Smooth muscle cell (in vitro differentiated cells): ENCODE measurements around the gene PANK4. TPM values are rescaled to one million over a fixed set of nuclear protein-coding genes. Genes with fewer than 3 reads are reported as not detected.

Source experiments
- DNase-seq: peaks from one replicate; lab custom pipeline; 2025; ENCODE audit not compliant: unreplicated experiment; lab: John Stamatoyannopoulos, UW
- H2AFZ ChIP-seq: fragments of 200-600 bp; sonication (generic); 2 replicates; pipeline ENCODE4 v1.6.0; 2016; ENCODE audit warnings: antibody characterized with exemption, low read depth, mild to moderate bottlenecking
- H3F3A ChIP-seq: fragments of 200-600 bp; sonication (generic); 2 replicates; pipeline ENCODE4 v1.6.0; 2017; ENCODE audit warnings: antibody characterized with exemption, low read depth
- H3K27ac ChIP-seq: fragments of 200-600 bp; sonication (generic); 2 replicates; pipeline ENCODE4 v1.5.1; 2016; ENCODE audit warnings: low read depth, mild to moderate bottlenecking
- H3K27me3 ChIP-seq: fragments of 200-600 bp; sonication (generic); 2 replicates; pipeline ENCODE4 v1.6.1; 2016; ENCODE audit warnings: low read depth, mild to moderate bottlenecking
- H3K36me3 ChIP-seq: fragments of 200-600 bp; sonication (generic); 2 replicates; pipeline ENCODE4 v1.5.1; 2016; ENCODE audit warnings: low read depth
- H3K4me1 ChIP-seq: fragments of 200-600 bp; sonication (generic); 2 replicates; pipeline ENCODE4 v1.5.1; 2016; ENCODE audit warnings: low read depth
- H3K4me2 ChIP-seq: fragments of 200-600 bp; sonication (generic); 2 replicates; pipeline ENCODE4 v1.6.0; 2016; ENCODE audit warnings: mild to moderate bottlenecking
- H3K4me3 ChIP-seq: fragments of 200-600 bp; sonication (generic); 2 replicates; pipeline ENCODE4 v1.5.1; 2016; ENCODE audit warnings: mild to moderate bottlenecking
- H3K79me2 ChIP-seq: fragments of 200-600 bp; sonication (generic); 2 replicates; pipeline ENCODE4 v1.6.0; 2016; ENCODE audit warnings: low read depth, mild to moderate bottlenecking
- H3K9ac ChIP-seq: fragments of 200-600 bp; sonication (generic); 2 replicates; pipeline ENCODE4 v1.6.0; 2016; ENCODE audit warnings: low read depth
- H3K9me3 ChIP-seq: fragments of 200-600 bp; sonication (generic); replicated peaks from 2 replicates; pipeline ENCODE4 v1.5.1; 2016; ENCODE audit warnings: low read depth
- H4K20me1 ChIP-seq: fragments of 200-600 bp; sonication (generic); 2 replicates; pipeline ENCODE4 v1.6.0; 2016; ENCODE audit warnings: low read depth
- WGBS: methylation state at CpG from one replicate; pipeline ENCODE4 v1.1.7; 2016; ENCODE audit warnings: low lambda C conversion rate; 5-methylcytosine and 5-hydroxymethylcytosine counted together
- polyA plus RNA-seq: library from polyadenylated mRNA; unstranded; fragments of >200 nt; fragmentation: Nextera tagmentation; extraction: Ambion mirVana; gene quantifications from 2 replicates; pipeline ENCODE4 v1.2.1, GENCODE V29; 2016
- total RNA-seq: library from RNA; depleted of rRNA; stranded (reverse); fragments of >200 nt; gene quantifications from 2 replicates; pipeline ENCODE4 v1.2.3, GENCODE V29; 2014
- TF ChIP-seq, protein P1 (sequence below): fragments of 200-600 bp; sonication (generic); IDR thresholded peaks from 2 replicates; pipeline ENCODE4 v1.5.1; 2017; ENCODE audit warnings: borderline replicate concordance, mild to moderate bottlenecking, antibody characterized with exemption; ENCODE audit not compliant: insufficient read depth, poor library complexity, severe bottlenecking

PANK4 gene
- total and polyA plus RNA-seq, 2 experiments from 2014 or later: 28.4 to 28.7 TPM

DNA sequence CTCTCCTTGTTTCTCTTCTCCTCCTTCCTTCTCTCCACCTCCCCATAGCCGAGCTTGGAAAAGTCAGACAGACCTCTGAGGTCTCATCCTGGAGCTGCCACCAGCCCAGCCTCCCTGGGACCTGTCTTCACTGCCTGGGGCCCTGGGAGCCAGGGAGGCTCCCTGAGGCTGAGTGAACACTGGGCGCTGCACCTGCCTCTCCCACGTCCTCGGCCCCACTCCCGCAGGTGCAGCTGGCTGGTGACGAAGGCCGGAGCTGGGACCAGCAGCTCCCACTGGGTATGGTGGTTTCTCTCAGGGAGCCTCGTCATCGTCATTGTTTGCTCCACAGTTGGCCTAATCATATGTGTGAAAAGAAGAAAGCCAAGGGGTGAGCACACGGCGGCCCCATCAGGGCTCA, 35.0 kb upstream of the PANK4 start:
- no peaks in the 10 kb centered on the region for H3F3A ChIP-seq
- TF ChIP-seq, protein P1, sequence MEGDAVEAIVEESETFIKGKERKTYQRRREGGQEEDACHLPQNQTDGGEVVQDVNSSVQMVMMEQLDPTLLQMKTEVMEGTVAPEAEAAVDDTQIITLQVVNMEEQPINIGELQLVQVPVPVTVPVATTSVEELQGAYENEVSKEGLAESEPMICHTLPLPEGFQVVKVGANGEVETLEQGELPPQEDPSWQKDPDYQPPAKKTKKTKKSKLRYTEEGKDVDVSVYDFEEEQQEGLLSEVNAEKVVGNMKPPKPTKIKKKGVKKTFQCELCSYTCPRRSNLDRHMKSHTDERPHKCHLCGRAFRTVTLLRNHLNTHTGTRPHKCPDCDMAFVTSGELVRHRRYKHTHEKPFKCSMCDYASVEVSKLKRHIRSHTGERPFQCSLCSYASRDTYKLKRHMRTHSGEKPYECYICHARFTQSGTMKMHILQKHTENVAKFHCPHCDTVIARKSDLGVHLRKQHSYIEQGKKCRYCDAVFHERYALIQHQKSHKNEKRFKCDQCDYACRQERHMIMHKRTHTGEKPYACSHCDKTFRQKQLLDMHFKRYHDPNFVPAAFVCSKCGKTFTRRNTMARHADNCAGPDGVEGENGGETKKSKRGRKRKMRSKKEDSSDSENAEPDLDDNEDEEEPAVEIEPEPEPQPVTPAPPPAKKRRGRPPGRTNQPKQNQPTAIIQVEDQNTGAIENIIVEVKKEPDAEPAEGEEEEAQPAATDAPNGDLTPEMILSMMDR: no peak
- no peak overlapping the region for H3K4me3 ChIP-seq
- H3K79me2 ChIP-seq: no peaks in the 10 kb centered on the region
- H3K4me1 ChIP-seq: peaks cover 3% of the 10 kb centered on the region
- H3K9me3 ChIP-seq: no peaks in the 10 kb centered on the region
- no peaks in the 10 kb centered on the region for H3K36me3 ChIP-seq
- H3K27me3 ChIP-seq: no peaks in the 10 kb centered on the region
- no peak overlapping the region for H3K4me2 ChIP-seq
- DNase-seq: no peak
- no peak overlapping the region for H3K9ac ChIP-seq
- H4K20me1 ChIP-seq: no peaks in the 10 kb centered on the region
- no peak overlapping the region for H3K27ac ChIP-seq
- no peak overlapping the region for H2AFZ ChIP-seq
- WGBS: 90% methylated on average over 11 of the region's 11 CpGs

DNA sequence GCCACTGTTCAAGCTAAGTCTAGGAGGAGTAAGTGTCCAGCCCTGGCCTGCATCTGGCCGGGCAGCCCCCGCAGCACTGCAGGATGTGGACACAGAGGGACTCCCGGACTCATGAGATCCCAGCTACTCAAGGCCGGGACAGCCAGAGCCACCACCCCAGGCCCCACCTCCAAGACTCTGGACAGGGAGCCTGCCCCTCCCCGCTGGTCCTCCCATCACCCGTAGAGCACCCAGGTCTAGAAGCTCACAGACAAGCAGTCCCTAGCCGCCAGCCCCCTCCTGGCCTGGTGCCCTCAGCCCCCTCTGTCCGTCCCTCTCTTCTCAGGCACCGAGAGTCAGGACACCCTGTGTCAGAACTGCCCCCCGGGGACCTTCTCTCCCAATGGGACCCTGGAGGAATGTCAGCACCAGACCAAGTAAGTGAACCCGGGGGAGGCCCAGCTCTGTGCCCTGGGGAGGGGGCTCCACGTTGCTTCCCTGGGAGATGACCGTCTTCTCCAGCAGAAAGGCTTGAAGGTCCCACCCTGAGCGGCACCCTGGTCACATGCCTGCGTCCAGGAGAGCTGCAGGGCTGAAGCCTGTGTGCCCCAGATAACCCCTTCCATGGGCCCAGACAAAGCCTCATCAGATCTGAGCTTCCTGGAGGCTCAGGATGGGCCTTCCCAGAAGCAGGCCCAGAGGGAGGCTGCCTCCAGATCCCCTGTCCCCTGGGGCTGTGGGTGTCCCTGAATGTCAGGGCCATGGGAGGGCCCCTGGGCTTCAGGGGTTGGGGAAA, 34.1 kb upstream of the PANK4 start:
- Histone ChIP-seq H3F3A (no peaks in the 10 kb centered on the region), H3K27me3 (no peaks in the 10 kb centered on the region), H3K4me1 (peaks cover 8% of the 10 kb centered on the region), H3K27ac (no peak overlapping the region), H3K4me3 (no peak overlapping the region), H3K4me2 (no peak overlapping the region), H3K9ac (no peak overlapping the region), H3K9me3 (no peaks in the 10 kb centered on the region), H3K79me2 (no peaks in the 10 kb centered on the region), H4K20me1 (no peaks in the 10 kb centered on the region), H3K36me3 (no peaks in the 10 kb centered on the region), H2AFZ (no peak overlapping the region)
- TF ChIP-seq, protein P1: no peak
- DNase-seq: no peak
- WGBS: 92% methylated on average over 11 of the region's 15 CpGs

DNA sequence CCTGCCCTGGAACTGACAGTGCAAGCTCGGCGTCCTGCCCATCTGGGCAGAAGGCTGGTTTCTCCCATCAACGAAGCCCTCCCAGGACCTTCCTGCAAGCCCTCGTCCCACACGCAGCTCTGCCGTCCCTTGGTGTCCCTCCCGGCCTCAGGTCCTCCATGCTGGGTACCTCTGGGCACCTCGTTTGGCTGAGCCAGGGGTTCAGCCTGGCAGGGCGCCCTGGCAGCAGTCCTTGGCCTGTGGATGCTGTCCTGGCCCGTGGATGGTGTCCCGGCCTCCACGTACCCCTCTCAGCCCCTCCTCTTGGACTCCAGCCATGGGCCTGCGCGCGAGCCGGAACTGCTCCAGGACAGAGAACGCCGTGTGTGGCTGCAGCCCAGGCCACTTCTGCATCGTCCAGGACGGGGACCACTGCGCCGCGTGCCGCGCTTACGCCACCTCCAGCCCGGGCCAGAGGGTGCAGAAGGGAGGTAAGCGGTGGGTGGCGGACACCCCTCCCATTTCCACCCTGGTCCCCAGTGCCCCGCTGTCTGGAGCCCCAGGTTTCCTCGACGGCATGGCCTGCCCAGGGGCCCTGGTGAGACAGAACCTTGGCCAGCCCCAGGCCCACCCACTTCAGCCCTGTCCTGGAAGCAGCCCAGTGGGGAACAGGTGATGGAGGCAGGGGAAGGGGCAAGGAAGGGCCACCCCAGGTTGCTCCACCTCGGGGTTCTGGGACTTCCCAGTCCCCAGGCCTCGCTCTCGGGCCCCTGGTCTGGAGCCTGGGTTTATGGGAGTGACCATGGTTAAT, 33.3 kb upstream of the PANK4 start:
- TF ChIP-seq, protein P1: no peak
- Histone ChIP-seq H4K20me1 (no peaks in the 10 kb centered on the region), H3K27me3 (no peaks in the 10 kb centered on the region), H3K4me2 (no peak overlapping the region), H3K4me1 (peaks cover 8% of the 10 kb centered on the region), H3K27ac (no peak overlapping the region), H3K79me2 (no peaks in the 10 kb centered on the region), H3K9me3 (no peaks in the 10 kb centered on the region), H3K9ac (no peak overlapping the region), H3K4me3 (no peak overlapping the region), H2AFZ (no peak overlapping the region), H3F3A (no peaks in the 10 kb centered on the region), H3K36me3 (no peaks in the 10 kb centered on the region)
- no peak for DNase-seq
- 88% methylated on average over 23 of the region's 35 CpGs for WGBS
